Hepatic stellate cell (primary cell): Measurements from ENCODE around the gene CCM2L.
A peak's percentile ranks its signal among the peaks of the same experiment; 100 is the strongest.
"Not testable (repeated sequence)": the region's sequence is repeated elsewhere in the genome, so short reads cannot be mapped to it uniquely, and the experiment has no call there.

Experiments
- DNase-seq: peaks from one replicate; pipeline ENCODE4 v3.0.0; 2011; ENCODE audit warnings: low spot score

CCM2L gene

DNA sequence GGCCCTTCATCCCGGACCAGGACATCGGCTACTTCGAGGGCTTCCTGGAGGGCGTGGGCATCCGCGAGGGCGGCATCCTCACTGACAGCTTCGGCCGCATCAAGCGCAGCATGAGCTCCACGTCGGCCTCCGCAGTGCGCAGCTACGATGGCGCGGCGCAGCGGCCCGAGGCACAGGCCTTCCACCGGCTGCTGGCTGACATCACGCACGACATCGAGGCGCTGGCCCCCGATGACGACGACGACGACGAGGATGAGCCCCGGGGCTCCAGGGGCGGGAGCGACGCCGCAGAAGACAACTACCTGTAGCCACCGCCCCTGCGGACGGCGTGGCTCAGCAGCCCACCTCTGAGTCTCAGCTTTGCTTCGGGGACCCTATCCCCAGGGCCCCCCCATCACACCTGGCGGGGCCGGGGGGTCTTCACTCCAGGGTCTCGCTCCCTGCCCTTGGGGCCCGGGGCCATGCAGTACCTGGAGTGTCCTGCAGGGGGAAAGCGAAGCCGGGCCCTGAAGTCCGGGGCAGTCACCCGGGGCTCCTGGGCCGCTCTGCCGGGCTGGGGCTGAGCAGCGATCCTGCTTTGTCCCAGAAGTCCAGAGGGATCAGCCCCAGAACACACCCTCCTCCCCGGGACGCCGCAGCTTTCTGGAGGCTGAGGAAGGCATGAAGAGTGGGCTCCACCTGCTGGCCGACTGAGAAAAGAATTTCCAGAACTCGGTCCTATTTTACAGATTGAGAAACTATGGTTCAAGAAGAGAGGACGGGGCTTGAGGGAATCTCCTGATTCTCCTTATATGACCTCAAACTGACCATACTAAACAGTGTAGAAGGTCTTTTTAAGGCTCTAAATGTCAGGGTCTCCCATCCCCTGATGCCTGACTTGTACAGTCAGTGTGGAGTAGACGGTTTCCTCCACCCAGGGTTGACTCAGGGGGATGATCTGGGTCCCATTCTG is 21.0 kb downstream of the CCM2L start:
- peak; percentile 88 for DNase-seq

DNA sequence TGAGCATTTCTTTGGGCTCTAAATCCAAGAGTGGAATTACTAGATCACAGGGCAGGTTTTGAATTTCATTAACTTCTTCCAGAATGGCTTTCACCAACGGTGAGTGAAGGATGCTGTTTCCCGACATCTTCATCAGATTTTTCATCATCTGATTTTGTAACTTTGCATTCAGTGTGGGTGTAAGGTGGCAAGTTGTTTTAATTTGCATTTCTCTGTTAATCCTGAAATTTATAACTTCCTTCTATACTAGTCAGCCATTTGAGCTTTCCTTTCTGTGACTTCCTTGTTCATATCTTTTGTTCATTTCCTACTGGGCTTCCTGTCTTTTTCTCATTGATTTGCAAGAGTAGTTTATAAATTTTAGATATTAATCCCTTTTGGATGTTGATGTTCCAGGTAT is 23.1 kb downstream of the CCM2L start:
- no peak for DNase-seq

DNA sequence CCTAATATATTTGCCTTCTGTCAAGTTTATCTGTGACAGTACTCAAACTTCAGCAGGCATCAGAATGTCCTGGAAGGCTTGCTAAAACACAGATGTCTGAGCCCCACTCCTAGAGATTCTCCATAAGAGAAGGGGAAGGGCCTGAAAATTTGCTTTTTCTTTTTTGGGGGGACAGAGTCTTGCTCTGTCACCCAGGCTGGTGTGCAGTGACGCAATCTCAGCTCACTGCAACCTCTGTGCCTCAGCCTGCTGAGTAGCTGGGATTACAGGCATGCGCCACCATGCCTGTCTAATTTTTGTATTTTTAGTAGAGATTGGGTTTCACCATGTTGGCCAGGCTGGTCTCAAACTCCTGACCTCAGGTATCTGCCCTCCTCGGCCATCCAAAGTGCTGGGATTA is 23.5 kb downstream of the CCM2L start:
- not testable (repeated sequence) for DNase-seq

DNA sequence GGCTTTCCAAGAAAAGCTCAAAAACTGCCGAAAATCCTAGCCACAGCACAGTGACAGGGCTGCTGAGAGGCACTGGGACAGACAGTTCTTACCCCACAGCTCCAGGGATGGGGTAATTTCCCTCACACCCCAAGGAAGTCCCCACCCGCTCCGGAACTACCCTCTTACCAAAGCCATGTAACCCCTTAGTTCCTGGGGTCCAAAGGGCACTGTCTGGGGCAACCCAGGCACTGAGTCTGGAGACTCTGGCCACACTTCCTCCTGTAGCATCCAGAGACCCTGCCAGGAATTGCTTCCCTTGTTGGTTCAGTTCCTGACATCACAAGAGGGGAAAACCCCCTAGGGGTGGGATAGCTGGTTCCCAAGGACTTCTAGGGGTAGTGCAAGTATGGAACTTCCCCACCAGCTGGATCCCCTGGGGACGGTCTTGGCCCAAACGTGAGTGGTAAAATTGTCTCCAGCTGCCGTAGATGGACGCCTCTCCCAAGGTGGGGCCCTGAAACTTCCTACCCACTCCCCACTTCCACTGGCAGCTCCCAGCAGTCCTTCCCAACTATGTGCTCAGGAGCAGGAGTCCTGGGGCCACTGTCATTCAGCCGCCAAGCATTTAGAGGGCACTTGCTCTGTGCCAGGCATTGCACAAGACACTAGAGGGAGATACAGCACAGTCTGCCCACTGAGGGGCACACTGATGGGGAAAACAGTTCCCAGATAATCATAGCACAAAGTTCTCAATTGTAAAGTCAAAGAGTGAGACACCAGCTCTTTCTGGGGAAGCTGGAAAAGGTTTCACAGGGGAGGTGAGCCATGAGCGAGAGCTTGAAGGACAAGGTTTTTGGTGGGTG is 24.6 kb downstream of the CCM2L start:
- DNase-seq: no peak

DNA sequence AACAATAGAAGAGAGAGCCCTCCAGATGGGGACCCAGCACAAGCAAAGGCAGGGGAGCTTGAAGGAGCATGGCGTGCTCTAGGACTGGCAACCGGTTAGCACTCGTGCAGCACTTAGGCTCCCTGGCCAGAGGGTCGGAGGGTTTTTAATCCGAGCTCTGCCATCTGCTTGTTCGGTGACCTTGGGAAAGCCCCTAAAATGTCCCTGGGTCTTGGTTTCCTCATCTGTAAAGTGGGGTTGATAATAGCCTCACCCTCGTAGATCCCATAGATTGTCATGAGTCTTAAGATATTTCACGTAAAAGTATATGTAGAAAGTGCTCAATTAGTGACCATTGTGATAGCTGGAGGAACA is 25.2 kb downstream of the CCM2L start:
- no peak for DNase-seq

DNA sequence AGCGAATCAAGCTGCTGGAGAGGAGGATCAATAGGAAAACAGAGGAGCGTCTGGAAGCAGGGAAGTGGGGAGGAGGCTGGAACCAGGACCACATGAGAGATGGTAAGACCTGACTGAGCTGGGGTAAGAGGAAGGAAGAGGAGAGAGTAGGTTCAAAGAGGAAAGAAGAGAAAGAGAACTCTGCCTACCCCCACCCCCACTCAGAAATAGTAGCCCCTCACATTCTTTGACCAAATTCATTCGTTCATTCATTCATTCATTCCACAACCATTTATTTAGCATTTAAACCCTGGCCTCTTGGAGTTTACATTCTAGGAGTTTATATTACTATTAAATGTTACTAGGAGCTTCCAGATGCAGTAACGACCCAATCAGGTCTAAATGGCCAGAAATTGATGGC is 26.0 kb downstream of the CCM2L start:
- DNase-seq: no peak

DNA sequence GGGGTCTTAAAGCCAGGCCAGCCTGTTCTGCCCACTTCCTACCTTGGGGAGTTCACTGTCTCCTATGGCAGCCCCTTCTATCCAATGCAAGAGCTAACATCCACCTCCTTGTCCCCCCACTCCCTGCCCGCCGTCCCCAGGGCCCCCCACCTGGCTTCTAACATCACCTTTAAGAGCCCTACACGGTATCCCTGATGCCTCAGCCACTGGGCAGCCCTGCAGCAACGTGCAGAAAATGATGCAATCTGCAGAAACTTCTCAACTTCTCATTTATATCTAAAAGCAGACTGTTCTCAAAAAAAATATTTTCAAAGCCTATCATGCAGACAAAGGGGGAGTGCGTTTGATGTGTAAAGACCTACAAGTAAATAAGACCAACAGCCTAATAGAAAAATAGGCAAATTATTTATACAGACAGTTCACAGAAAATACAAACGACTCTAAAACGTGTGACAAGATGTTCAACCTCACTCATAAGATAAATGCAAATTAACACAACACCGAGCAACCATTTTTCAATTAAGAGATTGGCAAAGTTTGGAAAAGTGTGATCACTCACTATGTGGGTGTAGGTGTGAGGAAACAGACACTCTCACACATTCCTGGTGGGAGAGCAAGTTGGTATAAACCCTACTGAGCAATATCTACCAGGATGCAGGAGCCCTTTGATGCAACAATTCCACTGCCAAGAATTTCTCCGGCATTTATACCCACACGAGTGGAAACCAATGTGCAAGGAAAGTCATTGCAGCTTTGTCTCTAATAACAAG is 26.7 kb downstream of the CCM2L start:
- DNase-seq: no peak

DNA sequence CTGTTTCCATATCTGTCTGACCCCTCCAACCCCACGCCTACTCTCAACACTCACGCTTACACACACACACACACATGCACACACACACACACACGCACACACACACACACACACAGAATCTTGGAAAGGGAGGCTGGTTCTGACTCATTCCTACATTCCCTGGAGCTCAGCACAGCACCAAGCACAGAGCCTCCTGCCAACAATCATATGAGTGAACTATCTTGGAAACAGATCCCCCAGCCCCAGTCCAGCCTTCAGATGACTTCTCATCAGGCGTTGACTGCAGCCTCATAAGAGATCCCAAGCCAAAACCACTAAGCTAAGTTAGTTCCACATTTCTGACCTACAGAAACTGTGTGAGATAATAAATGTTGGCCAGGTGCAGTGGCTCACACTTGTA is 27.7 kb downstream of the CCM2L start:
- DNase-seq: no peak

DNA sequence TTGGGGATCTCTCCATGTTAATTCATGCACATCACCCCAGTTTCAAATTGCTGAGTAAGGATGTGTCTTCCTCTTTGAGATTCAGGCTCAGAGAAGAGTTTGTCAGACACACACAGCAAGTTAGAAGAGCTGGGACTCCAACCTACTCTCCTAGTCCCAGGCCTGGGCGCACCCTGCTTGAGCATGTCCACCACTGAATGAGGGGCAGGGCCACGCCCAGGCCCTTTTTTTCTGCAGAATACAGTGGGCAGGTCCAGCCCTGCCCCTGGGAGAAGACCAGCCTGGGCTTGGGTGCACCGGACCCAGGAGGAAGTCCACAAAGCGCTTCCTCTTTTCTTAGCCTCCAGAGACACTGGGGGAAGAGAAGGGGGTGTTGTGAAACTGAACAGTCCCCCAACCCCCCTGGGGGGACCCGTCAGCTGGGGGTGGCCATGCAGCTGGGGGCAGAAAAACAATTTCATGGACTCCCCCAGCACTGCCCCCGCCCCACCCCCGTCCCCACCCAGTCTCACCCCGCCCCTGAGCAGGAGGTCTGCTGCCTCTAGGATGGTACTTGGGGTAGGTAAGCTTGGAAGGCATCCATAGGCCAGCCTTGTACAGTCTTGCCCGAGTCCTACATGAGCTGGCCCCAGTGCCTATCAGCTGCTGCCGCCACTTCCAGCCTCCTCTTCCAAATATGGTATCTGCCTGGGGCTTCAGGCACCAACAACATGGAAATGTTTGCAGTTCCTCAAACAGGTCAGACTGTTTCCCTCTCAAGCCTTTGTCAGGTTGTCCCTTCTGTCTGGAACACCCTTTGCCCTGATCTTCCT is 30.1 kb downstream of the CCM2L start:
- DNase-seq: no peak

DNA sequence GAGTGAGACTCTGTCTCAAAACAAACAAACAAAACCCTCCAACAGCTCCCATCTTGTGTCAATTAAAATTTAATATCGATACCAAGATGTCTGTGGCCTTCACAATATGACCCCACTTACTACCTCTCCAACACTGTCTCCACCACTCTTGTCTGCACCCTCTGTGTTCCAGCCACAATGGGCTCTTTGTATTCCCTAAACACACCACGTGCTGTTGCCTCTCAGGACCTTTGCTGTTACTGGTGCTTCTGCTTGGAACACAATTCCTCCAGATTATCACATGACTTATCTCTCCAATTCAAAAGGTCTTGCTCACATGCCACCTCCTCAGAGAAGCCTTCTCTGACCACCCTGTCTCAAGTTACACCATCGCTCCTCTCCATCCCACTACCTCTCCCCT is 35.8 kb downstream of the CCM2L start:
- no peak for DNase-seq

DNA sequence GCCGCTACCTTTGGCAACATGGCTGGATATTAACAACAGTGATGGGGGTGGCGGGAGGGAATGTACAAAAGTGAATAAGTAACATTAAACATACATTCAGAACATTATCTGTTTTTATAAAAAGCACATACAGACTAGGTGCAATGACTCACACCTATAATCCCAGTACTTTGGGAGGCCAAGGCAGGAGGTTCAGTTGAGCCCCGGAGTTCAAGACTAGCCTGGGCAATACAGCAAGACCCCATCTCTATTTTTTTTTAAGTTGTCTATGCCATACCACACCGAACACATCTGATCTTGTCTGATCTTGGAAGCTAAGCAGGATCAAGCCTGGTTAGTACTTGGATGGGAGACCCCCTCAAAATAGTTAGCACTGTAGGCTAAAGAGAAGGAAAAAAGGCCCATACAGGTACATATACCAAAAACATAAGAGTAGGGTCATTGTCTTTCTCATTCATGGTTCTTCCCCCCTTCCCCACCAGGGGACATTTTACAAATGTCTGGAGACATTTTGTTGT is 40.1 kb downstream of the CCM2L start:
- DNase-seq: no peak

DNA sequence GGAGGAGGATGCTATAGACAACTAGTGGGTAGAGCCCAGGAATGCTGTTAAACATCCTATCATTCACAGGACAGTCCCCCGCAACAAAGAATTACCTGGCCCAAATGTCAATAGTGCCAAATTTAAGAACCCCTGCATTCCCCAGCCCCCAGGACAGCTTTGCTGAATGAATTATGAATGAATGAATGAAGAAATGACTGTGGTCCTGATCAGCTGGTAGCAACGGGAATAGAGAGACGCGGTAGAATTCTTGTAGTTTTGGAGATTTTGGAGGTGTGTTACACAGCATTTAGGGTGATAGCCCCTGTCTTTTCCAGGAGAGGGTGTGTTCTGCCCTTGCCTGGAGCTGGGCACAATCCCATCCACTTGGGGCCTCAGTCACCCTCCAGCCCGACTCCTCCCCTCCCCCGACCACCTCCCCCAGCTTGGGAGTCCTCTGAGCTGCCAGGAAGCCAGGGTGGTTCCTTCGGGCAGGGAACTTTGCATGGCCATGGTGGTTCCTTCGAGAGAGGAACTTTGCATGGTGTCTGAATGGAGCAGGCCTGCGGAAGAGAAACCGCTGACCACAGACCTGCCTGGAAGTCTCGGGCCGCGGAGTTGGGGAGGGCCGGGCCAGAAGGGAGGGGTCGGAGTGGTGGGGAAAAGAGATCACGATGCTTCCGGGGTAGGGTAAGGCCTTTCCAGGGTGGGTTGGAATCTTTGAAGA is 40.8 kb downstream of the CCM2L start:
- no peak for DNase-seq

DNA sequence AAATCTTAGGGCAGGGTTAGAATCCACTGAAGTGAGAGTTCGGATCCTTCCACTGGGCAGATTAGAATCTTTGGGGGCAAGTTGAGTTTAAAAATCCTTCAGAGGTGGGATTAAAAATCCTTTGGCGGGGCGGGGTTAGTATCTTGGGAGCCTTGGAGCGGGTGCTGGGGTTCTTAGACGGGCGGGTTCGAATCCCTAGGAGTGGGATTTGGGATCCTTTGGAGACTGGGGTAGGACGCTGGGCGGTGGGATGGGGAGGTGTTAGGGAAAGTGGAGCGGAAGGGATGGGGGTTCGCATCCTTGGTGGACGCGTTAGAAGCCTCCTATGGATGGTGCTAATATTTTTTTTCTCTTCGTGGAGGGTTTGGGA is 41.5 kb downstream of the CCM2L start:
- DNase-seq: no peak

DNA sequence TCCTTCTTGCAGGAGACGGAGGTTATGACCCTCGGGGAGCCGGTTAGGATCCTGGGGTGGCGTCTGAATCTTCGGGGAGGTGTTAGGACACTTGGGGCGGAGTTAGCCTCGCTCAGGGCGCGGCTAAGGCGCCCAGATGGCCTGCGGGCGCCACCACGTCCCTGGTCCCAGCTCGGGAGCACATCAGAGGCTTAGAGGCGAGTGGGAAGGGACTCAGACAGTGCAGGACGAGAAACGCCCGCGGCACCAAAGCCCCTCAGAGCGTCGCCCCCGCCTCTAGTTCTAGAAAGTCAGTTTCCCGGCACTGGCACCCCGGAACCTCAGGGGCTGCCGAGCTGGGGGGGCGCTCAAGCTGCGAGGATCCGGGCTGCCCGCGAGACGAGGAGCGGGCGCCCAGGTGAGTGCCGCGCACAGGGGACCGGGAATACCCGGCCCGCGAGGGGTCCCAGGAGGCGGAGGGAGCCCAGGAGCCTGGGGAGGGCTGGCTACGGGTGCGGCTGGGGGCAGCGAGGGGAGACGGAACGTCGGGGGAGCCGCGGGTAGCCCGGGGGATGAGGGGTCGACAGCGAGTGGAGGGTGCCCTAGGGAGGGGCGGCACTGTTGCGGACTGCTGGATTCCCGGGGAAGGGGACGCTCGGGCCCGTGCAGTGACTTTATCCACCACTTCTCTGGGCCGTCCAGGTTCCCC is 42.0 kb downstream of the CCM2L start, which contains the start of gene HCK:
Gene HCK (plus strand): TSS at position 153 of the 688 bp plus-strand sequence.
- DNase-seq: no peak

DNA sequence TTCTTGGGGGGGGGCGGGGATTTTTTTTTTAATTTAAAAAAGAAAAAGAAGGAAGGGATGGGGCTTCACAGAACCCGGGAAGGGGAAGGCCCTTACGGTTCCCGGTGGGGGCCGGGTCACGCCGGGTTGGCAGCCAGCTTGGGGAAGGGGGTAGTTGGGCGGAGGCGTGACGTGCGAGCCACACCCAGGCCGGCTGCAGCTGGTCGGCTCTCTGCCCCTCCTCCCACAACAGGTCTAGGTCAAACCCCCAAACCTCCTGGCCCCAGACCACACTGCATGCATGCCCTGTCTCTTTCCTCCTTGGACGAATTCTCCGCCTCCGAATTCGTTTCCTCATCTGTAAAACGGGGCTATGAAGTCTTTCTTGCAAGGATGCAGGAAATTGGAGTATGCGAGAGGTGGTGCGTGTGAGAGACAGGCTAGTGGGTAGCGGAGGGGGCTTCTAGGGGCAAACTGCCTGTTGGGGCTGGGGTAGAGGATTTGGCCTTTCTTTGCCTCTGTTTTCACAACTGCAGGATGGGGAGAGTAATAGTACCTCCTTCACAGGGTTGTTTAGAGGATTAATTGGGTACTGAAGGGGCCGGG is 42.6 kb downstream of the CCM2L start:
- DNase-seq: no peak

DNA sequence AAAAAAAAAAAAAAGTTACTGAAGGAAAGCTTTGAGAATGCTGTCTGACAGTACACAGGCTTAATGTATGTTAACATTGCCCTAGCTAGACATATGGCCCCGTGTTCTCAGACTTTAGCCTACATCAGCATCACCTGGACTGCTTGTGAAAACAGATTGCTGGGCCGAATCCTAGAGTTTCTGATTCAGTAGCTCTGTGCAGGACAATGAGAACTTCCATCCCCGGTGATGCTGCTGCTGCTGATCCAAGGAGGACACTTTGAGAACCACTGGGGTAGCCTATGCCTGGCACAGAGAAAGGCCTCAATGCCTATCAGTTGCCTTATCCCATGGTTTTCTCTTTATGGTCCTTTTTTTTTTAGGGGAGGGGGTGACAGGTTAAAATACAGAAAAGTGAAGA is 43.4 kb downstream of the CCM2L start:
- DNase-seq: no peak

DNA sequence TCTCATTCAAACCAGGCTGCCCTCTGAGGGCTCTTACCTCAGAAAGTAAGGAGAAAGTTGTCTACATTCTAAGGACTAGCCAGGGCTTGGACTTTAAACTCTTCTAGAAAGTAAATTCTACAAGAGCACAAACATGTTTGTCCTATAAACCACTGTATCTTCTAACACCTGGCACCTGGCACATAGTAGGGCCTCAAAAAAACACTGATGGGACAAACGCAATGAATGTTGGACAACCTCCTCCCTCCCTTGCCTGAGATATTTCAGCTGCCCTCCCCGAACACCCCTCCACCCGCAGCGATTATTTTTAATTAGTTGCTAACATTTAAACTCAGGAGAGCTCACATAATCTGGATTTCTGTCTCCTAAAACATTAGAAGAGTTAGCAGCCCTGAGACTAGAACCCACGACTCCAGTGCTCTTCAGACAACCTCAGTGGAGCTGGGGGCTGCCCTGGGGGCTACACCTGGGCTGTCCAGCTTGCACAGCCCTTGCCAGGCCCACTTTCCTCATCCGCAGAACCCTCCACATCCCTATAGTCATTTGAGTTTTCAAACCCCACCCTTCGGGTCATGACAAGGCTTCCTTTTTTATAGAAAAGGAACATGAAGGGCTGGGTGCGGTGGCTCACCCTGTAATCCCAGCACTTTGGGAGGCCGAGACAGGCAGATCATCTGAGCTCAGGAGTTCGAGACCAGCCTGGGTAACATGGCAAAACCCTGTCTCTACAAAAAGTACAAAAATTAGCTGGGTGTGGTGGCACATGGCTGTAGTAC is 46.7 kb downstream of the CCM2L start:
- no peak for DNase-seq

DNA sequence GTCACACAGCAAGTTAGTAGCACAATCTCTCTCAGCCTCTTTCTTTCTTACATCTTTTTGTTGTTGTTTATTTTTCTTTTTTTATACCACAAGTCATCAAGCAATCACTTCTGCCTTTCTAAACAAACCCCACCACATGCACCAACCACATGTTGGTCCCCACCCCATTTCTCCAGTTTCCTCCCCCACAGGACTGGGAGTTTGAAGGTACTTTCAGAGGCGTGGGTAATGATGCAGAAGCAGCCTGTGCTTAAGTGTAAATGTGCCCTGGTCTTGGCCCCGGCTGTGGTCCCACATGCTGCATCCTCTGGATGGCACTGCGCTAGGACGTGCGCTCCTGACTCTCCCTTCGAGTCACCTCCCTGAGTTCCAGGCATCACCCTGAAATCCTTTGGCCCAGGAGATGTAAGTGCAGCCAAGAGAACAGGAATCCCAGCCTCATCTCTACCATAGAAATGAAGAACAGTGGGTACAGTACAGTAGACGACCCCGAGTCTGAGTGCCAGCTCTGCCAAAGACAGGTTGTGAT is 47.5 kb downstream of the CCM2L start:
- DNase-seq: no peak

DNA sequence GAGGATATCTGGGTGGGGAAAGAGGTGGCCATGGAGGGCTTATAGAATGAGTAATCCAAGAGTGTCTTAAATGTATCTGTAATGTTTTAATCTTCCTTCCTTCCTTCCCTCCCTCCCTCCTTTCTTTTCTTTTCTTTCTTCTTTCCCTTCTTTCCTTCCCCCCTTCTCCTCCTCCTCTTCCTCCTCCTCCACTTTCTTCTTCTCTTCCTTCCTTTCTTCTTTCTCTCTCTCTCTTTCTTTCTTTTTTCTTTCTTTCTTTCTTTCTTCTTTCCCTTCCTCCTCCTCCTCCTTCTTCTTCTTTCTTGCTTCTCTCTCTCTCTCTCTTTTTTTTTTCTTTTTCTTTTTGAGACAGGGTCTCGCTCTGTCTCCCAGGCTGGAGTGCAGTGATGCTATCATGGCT is 49.0 kb downstream of the CCM2L start:
- no peak for DNase-seq
